HG02798 (cell line): ENCODE measurements around the gene CYP1A2.

ENCODE experiments used
- ATAC-seq: cut with Tn5 transposase; IDR thresholded peaks from one replicate; pipeline ENCODE4 v1.9.1; 2021; ENCODE audit warnings: mild to moderate bottlenecking; ENCODE audit not compliant: unreplicated experiment, poor library complexity

CYP1A2 gene

GRCh38 chr15:74800559-74801094, 52.0 kb downstream of the CYP1A2 start:
- no peak for ATAC-seq

GRCh38 chr15:74801311-74801997, 52.8 kb downstream of the CYP1A2 start:
- no peak for ATAC-seq

- ATAC-seq = no peak
Observed at GRCh38 chr15:74802290-74802689, 53.6 kb downstream of the CYP1A2 start.

GRCh38 chr15:74802862-74803447, 54.3 kb downstream of the CYP1A2 start:
- no peak for ATAC-seq

GRCh38 chr15:74804935-74805334, 56.3 kb downstream of the CYP1A2 start:
- no peak for ATAC-seq
